Liver (tissue), 9 donors: ENCODE results near the gene CASTOR1. TPM values are rescaled to one million over a fixed set of nuclear protein-coding genes. Genes with fewer than 3 reads are reported as not detected.

ENCODE experiments used
- DNase-seq: peaks from one replicate; pipeline ENCODE4 v3.0.0-alpha.2; 2017; ENCODE audit warnings: low spot score
- H3K27ac ChIP-seq, 2 donors: one replicate each; pipeline ENCODE4 v1.7.0; 2013; ENCODE audit warnings: inconsistent platforms in 2 of 2, low read length in 2 of 2, control low read depth in 1 of 2, low read depth in 1 of 2, mild to moderate bottlenecking in 1 of 2
- H3K27me3 ChIP-seq, 4 donors: one replicate each; pipeline versions ENCODE4 v1.6.1 to v1.7.0; 2013; ENCODE audit warnings: low read length in 3 of 4, inconsistent platforms in 1 of 4, mild to moderate bottlenecking in 1 of 4, moderate library complexity in 1 of 4; ENCODE audit not compliant: control insufficient read depth in 4 of 4, insufficient read depth in 4 of 4
- H3K36me3 ChIP-seq, 4 donors: one replicate each; pipeline versions ENCODE4 v1.6.1 to v1.7.0; 2013; ENCODE audit warnings: low read length in 3 of 4, mild to moderate bottlenecking in 3 of 4, low read depth in 1 of 4, moderate library complexity in 1 of 4; ENCODE audit not compliant: control insufficient read depth in 4 of 4, insufficient read depth in 3 of 4
- H3K4me1 ChIP-seq, 4 donors: one replicate each; pipeline versions ENCODE4 v1.6.1 to v1.7.0; 2013; ENCODE audit warnings: low read length in 3 of 4, mild to moderate bottlenecking in 3 of 4, moderate library complexity in 1 of 4; ENCODE audit not compliant: control insufficient read depth in 4 of 4, insufficient read depth in 4 of 4
- H3K4me3 ChIP-seq, 3 donors: one replicate each; pipeline versions ENCODE4 v1.6.1 to v1.7.0; 2013; ENCODE audit warnings: low read length in 3 of 3, control low read depth in 1 of 3, low read depth in 1 of 3, mild to moderate bottlenecking in 1 of 3
- H3K9ac ChIP-seq, 2 donors: one replicate each; pipeline ENCODE4 v1.7.0; 2013; ENCODE audit warnings: low read length in 2 of 2, mild to moderate bottlenecking in 2 of 2, moderate library complexity in 2 of 2, control low read depth in 1 of 2, low read depth in 1 of 2
- H3K9me3 ChIP-seq, 4 donors: one replicate each; pipeline versions ENCODE4 v1.6.1 to v1.7.0; 2013; ENCODE audit warnings: low read length in 3 of 4; ENCODE audit not compliant: control insufficient read depth in 4 of 4
- EGR1 ChIP-seq, 2 donors: IDR thresholded peaks; 2 replicates each; pipeline ENCODE4 v1.6.1; 2016 to 2018; ENCODE audit warnings: antibody characterized with exemption in 2 of 2, low read depth in 2 of 2
- FOXA2 ChIP-seq: IDR thresholded peaks from 2 replicates; pipeline ENCODE4 v1.6.1; 2016; ENCODE audit warnings: antibody characterized with exemption
- HNF4A ChIP-seq, 2 donors: conservative IDR thresholded peaks; 2 replicates each; pipeline ENCODE4 v1.6.1; 2016; ENCODE audit warnings: antibody characterized with exemption in 2 of 2, mild to moderate bottlenecking in 2 of 2
- HNF4G ChIP-seq: IDR thresholded peaks from 2 replicates; pipeline ENCODE4 v1.6.1; 2016; ENCODE audit warnings: antibody characterized with exemption
- RAD21 ChIP-seq, 2 donors: IDR thresholded peaks; 2 replicates each; pipeline ENCODE4 v1.6.1; 2016; ENCODE audit warnings: antibody characterized with exemption in 2 of 2, mild to moderate bottlenecking in 2 of 2
- SP1 ChIP-seq: IDR thresholded peaks from 2 replicates; pipeline ENCODE4 v1.6.1; 2018; ENCODE audit warnings: antibody characterized with exemption, mild to moderate bottlenecking
- YY1 ChIP-seq: IDR thresholded peaks from 2 replicates; pipeline ENCODE4 v1.6.1; 2016; ENCODE audit warnings: antibody characterized with exemption, mild to moderate bottlenecking
- WGBS: extraction: QIAGEN DNeasy Blood & Tissue Kit; methylation state at CpG from one replicate; pipeline ENCODE4 v1.1.7; 2013; 5-methylcytosine and 5-hydroxymethylcytosine counted together
- polyA plus RNA-seq, 2 donors: library from polyadenylated mRNA; stranded (reverse) in 1 of 2; unstranded in 1 of 2; fragments of 200-250 nt in 1 of 2; fragments of >200 nt in 1 of 2; fragmentation: Nextera tagmentation in 1 of 2; extraction: Ambion mirVana in 1 of 2; gene quantifications; one replicate each; pipeline versions ENCODE4 v1.2.1 to v1.2.3, GENCODE V29; 2013 to 2015
- total RNA-seq, 2 donors: library from RNA; depleted of rRNA; stranded (reverse); fragments of >200 nt; gene quantifications; one replicate each; pipeline ENCODE4 v1.2.3, GENCODE V29; 2014
- TF ChIP-seq, protein P1 (sequence below): IDR thresholded peaks from 2 replicates; pipeline ENCODE4 v1.6.1; 2016; ENCODE audit warnings: antibody characterized with exemption, mild to moderate bottlenecking
- TF ChIP-seq, protein P2 (sequence below): IDR thresholded peaks from 2 replicates; pipeline ENCODE4 v1.6.1; 2016; ENCODE audit warnings: antibody characterized with exemption
- TF ChIP-seq, protein P3 (sequence below): IDR thresholded peaks from 2 replicates; pipeline ENCODE4 v1.6.1; 2016; ENCODE audit warnings: antibody characterized with exemption
- TF ChIP-seq, protein P4 (sequence below): IDR thresholded peaks from 2 replicates; pipeline ENCODE4 v1.6.1; 2016; ENCODE audit warnings: antibody characterized with exemption
- TF ChIP-seq, protein P5 (sequence below): fragments of 150-350 bp; IDR thresholded peaks from 2 replicates; pipeline ENCODE4 v1.5.1; 2017; ENCODE audit warnings: improper control_type of control experiment, low read depth, low read length; ENCODE audit not compliant: missing input control
- donor health status: healthy.
- donor health status: healthy.
- donor health status: healthy.
- donor health status: healthy.
- donor health status: healthy.

The CASTOR1 gene
- total and polyA plus RNA-seq, 4 donors: 1.8 to 5.4 (median 2.4) TPM

DNA sequence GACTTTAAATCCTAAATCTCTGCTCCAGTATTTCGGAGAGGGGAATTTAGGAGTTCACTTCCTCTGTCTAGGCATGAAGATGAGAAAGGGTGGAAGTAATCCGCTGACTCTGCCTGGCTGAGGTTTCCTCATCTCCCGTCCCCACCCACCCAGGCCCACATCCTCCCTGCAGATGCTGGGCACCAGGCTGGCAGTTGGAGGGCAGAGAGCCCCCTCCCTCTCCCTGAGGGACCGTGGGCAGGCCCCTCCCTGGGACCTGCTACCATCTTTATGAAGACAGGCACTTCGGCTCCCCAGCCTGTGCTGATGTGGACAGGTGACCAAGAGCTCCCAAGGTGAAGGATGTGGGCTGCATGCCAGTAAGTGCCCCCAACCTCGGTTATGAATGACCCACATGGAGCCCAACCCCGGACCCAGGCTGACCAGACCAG is 6.7 kb downstream of the CASTOR1 start:
- no peak overlapping the region for H3K9ac ChIP-seq
- peaks cover 0 to 8% (median 0%) of the 10 kb centered on the region in 4 donors for H3K36me3 ChIP-seq
- H3K27me3 ChIP-seq: no peaks in the 10 kb centered on the region
- H3K9me3 ChIP-seq: no peaks in the 10 kb centered on the region
- peaks cover 0 to 13% (median 4%) of the 10 kb centered on the region in 4 donors for H3K4me1 ChIP-seq
- DNase-seq: peak; percentile 44
- TF ChIP-seq, protein P1, sequence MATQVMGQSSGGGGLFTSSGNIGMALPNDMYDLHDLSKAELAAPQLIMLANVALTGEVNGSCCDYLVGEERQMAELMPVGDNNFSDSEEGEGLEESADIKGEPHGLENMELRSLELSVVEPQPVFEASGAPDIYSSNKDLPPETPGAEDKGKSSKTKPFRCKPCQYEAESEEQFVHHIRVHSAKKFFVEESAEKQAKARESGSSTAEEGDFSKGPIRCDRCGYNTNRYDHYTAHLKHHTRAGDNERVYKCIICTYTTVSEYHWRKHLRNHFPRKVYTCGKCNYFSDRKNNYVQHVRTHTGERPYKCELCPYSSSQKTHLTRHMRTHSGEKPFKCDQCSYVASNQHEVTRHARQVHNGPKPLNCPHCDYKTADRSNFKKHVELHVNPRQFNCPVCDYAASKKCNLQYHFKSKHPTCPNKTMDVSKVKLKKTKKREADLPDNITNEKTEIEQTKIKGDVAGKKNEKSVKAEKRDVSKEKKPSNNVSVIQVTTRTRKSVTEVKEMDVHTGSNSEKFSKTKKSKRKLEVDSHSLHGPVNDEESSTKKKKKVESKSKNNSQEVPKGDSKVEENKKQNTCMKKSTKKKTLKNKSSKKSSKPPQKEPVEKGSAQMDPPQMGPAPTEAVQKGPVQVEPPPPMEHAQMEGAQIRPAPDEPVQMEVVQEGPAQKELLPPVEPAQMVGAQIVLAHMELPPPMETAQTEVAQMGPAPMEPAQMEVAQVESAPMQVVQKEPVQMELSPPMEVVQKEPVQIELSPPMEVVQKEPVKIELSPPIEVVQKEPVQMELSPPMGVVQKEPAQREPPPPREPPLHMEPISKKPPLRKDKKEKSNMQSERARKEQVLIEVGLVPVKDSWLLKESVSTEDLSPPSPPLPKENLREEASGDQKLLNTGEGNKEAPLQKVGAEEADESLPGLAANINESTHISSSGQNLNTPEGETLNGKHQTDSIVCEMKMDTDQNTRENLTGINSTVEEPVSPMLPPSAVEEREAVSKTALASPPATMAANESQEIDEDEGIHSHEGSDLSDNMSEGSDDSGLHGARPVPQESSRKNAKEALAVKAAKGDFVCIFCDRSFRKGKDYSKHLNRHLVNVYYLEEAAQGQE: no peak
- TF ChIP-seq HNF4G (no peak), HNF4A (conservative IDR thresholded peaks at IDR 0.05) (no peak)
- WGBS: 77% methylated on average over 7 of the region's 7 CpGs
- H3K4me3 ChIP-seq: no peak overlapping the region
- H3K27ac ChIP-seq: no peak overlapping the region

DNA sequence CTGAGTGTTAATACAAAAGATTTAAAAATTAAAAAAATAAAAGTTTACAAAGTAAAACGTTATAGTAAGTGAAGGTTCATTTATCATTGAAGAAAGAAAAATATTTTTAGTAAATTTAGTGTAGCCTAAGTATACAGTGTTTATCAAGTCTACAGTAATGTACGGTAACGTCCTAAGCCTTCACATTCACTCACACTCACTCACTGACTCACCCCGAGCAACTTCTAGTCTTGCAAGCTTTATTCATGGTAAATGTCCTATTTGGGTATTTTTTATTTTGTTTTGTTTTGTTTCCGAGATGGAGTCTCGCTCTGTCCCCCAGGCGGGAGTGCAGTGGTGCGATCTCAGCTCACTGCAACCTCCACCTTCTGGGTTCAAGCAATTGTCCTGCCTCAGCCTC is 8.8 kb downstream of the CASTOR1 start:
- 90% methylated on average over 8 of the region's 8 CpGs for WGBS
- TF ChIP-seq, protein P2, sequence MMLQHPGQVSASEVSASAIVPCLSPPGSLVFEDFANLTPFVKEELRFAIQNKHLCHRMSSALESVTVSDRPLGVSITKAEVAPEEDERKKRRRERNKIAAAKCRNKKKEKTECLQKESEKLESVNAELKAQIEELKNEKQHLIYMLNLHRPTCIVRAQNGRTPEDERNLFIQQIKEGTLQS: no peak
- TF ChIP-seq EGR1 (IDR thresholded peaks at IDR 0.05; ENCODE audit: low read depth in 2 of 2) (no peak), YY1 (no peak), FOXA2 (no peak), SP1 (no peak), RAD21 (IDR thresholded peaks at IDR 0.05) (no peak)
- TF ChIP-seq, protein P3, sequence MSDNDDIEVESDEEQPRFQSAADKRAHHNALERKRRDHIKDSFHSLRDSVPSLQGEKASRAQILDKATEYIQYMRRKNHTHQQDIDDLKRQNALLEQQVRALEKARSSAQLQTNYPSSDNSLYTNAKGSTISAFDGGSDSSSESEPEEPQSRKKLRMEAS: no peak
- TF ChIP-seq, protein P1: no peak
- TF ChIP-seq, protein P4, sequence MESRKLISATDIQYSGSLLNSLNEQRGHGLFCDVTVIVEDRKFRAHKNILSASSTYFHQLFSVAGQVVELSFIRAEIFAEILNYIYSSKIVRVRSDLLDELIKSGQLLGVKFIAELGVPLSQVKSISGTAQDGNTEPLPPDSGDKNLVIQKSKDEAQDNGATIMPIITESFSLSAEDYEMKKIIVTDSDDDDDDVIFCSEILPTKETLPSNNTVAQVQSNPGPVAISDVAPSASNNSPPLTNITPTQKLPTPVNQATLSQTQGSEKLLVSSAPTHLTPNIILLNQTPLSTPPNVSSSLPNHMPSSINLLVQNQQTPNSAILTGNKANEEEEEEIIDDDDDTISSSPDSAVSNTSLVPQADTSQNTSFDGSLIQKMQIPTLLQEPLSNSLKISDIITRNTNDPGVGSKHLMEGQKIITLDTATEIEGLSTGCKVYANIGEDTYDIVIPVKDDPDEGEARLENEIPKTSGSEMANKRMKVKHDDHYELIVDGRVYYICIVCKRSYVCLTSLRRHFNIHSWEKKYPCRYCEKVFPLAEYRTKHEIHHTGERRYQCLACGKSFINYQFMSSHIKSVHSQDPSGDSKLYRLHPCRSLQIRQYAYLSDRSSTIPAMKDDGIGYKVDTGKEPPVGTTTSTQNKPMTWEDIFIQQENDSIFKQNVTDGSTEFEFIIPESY: no peak
- TF ChIP-seq, protein P5, sequence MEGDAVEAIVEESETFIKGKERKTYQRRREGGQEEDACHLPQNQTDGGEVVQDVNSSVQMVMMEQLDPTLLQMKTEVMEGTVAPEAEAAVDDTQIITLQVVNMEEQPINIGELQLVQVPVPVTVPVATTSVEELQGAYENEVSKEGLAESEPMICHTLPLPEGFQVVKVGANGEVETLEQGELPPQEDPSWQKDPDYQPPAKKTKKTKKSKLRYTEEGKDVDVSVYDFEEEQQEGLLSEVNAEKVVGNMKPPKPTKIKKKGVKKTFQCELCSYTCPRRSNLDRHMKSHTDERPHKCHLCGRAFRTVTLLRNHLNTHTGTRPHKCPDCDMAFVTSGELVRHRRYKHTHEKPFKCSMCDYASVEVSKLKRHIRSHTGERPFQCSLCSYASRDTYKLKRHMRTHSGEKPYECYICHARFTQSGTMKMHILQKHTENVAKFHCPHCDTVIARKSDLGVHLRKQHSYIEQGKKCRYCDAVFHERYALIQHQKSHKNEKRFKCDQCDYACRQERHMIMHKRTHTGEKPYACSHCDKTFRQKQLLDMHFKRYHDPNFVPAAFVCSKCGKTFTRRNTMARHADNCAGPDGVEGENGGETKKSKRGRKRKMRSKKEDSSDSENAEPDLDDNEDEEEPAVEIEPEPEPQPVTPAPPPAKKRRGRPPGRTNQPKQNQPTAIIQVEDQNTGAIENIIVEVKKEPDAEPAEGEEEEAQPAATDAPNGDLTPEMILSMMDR: no peak
- no peak overlapping the region for H3K9ac ChIP-seq
- H3K36me3 ChIP-seq: peaks cover 0 to 8% (median 0%) of the 10 kb centered on the region in 4 donors
- no peaks in the 10 kb centered on the region for H3K9me3 ChIP-seq
- no peak for DNase-seq
- H3K4me1 ChIP-seq: peaks cover 0 to 6% (median 2%) of the 10 kb centered on the region in 4 donors
- no peak overlapping the region for H3K27ac ChIP-seq
- no peak overlapping the region for H3K4me3 ChIP-seq
- H3K27me3 ChIP-seq: no peaks in the 10 kb centered on the region
